Measurements from ENCODE around the gene CSTPP1.

Gene CSTPP1

GRCh38 chr11:47147250-47147649 is 210.7 kb downstream of the CSTPP1 start:
- DNase-seq, result no peak

DNA sequence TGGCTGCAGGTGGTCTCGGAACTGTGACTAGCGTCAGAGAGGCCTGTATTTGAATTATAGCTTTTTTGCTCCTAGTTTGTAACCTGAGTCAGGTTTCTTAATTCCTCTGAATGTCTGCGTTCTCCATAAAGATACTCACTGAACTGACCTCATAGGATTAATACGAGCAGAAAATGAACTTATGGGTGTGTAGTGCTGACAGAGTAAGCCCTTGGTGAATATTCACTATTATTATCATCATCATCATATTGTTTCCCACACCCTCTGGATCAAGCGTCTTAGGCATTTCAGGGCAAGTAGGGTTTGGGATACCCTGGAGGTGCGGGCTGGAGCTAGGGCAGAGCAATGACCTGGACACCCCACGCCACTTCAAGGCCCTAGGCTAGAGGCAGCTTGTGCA is 211.1 kb downstream of the CSTPP1 start:
- no peak for DNase-seq

DNA sequence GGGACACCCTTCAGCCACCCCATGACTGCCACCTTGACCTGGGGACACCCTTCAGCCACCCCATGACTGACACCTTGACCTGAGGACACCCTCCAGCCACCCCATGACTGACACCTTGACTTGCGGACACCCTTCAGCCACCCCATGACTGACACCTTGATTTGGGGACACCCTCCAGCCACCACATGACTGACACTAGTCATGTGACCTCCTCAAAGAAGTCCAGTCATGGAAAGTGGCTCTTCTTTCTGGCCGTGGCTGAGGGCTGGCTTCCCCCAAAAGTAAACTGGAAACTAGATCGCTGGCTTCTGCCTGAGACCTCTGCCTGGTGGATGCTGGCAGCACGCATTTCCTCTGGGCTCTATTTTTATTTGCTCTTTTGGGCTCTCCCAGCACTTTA is 211.7 kb downstream of the CSTPP1 start:
- no peak for DNase-seq

DNA sequence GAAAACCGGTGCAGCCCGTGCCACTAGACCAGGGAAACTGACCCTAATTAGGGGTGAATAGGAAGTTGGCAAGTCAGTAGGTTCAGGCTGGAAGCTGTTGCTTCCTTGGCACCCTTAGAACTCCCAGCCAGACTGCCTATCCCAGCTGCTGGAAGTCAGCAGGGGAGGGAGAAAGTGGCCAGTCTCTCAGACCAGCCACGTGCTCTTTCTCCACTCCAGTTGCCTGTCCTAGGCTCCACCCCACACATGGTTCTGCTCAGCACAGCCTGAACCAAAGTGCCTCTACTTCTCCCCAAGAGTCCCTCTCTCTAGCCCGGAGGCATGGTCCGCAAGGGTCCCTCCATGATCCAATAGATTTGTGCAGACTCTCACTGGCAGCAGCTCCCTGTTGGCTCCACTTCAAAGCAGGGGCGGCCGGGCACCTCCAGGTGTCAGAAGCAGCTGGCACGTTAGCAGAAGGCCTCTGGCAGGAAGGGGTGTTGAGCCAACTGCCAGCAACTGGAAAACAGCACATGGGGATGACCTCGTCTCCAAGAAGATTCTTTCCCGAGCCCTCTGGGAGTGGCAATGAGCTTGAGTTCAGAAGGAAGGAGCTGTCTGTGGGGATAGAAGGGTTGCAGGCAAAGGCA is 212.5 kb downstream of the CSTPP1 start:
- DNase-seq, result no peak

- no peak for DNase-seq
Measured at GRCh38 chr11:47149782-47150181, 213.2 kb downstream of the CSTPP1 start.

DNA sequence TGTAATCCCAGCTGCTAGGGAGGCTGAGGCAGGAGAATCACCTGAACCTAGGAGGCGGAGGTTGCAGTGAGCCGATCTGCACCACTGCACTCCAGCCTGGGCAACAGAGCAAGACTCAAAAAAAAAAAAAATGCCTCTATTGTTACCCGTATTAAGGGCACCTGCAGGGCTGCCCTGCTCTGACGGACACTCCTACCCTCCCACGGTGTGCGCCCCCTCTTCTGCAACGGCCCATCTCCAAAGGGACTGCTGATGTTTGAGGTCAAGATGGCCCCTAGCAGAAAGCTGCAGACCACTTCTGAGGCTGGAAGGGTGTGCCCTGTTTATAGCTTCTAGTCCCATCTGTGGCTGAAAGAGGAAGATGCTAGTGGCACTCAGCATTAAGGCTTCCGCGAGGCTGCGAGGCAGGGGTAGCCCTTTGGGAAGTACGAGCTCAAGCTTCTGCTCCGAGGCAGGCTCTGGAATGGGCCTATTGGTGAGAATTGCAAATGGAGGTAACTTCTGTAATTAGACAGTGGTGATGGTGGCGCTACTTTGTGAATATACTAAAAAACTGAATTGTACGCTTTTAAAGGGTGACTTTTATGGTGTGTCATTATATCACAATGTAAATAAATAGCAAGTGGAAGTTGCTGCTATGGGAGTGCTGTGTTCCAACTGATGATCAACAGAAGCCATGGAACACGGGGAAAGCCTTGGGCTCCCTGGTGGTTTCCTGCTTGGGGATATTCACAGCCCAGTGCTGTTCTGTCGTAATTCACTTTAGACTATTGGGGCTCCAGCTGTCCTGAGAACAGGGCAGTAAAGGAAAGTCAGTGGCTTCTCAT is 215.8 kb downstream of the CSTPP1 start:
- DNase-seq, result no peak

- DNase-seq, result peak; percentile 25
Measured at GRCh38 chr11:47152953-47153950, 216.7 kb downstream of the CSTPP1 start.

GRCh38 chr11:47154616-47155570 is 218.3 kb downstream of the CSTPP1 start:
- no peak for DNase-seq

DNA sequence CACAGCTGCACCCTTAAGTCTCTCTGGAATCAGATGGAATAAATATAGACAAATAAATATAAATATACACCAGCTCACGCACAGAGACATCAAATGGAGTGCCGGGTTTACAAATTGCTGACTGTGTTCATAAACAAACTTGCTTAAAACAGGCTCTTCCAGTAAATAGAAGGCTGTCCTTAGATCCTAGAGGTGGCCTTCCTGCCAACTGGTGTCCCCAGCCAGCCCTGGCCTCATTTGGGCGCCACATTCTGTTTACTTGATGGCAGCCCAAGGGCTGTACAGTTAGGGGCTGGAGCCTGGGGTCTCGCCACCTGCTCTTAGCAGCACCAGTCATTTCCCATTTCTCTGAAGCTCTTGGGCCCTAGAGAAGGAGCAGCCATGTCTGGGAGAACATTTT is 219.3 kb downstream of the CSTPP1 start:
- no peak for DNase-seq

DNA sequence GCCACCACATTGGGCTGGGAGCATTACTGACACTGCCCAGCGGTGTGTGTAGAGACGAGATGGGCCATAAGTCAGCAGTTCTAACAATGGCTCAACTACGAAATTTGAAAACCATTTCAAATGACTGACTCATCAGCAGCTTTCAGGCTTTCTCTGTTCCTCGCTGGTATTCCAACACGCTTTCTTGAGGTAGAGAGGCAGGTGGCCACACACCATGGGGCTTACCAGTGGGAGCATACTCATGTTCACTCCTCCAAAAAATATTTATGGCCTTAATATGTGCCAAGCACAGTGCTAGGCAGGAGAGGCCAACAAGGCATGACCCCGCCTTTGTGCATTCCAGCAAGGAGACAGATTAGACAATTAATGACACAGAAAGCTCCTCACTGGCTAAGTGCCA is 219.8 kb downstream of the CSTPP1 start:
- DNase-seq, result no peak

- DNase-seq, result no peak
Measured at GRCh38 chr11:47156951-47157350, 220.4 kb downstream of the CSTPP1 start.

DNA sequence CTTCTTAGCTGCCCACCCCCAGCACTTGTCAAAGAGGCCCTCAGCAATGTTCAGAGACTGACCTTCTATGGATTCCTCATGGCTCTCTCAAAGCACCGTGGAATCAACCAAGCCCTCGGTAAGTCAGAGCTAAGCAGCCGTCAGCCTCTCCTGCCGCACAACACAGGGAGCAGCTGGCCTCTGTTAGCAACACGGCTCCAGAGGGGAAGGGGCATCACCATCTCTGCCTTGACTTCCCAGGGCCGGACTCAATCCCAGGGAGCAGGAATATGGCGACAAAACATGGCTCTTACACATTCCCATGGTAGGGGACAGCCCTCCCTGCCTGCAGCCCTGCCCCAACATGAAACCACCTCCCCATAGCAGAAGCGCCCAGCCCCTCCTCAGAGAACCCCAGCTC is 221.2 kb downstream of the CSTPP1 start:
- no peak for DNase-seq

- no peak for DNase-seq
Measured at GRCh38 chr11:47158242-47158641, 221.7 kb downstream of the CSTPP1 start.

DNA sequence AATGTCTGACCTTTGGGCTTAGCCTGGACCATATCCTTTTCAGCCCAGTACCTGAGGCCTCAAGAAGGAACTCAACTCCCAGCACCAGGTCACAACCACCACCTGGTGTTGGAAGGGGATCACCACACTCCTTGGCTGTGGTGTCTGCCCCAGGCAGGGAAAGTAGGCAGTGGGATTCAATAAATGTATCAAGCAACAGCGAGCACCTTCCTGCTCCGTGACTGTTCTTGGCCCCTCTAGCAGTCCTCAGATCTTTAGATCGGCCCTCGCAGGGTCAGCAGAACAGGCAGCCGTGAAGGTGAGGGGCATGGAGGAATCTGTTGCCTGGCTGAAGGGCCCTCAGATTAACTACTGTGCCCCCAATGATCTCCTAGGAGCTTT is 224.2 kb downstream of the CSTPP1 start:
- no peak for DNase-seq

- DNase-seq, result peak; percentile 37
Measured at GRCh38 chr11:47161134-47161854, 224.7 kb downstream of the CSTPP1 start.

GRCh38 chr11:47161890-47162289 is 225.3 kb downstream of the CSTPP1 start:
- no peak for DNase-seq

DNA sequence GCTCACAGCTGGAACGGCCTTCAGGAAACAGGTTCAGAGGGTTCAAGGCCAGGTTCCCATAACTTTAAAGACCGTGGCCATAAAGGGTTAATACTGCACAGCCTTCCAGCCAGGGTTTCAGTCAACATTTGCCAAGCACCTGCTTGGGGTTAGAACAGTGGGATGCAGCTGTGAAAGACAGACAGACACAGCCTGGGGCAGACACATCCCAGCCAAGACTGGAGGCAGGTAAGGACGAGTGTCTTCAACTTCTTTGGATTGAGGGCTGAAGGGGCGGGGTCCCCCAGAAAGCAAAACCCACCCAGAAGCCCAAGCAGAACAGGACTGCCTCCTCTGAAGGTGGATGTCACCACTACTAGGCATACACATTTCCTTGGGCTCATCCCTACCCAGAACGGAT is 225.9 kb downstream of the CSTPP1 start:
- DNase-seq, result no peak

DNA sequence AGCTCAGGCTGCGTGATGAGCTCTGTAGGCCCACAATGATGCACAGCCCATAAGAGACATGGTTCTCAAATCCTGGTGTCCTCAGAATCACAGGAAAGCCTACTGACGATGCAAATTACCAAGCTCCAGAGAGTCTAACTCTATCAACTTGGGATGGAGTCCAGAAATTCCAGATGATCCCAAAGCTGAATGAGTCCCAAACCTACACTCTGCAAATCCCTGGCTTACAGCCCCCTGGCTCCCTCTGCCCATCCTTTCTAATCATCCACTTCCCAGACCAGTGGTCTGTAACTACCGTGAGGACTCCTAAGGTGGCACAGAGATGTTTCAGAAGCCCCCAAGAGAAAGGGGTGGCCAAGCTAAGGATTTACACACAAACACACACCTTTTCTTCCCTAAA is 226.6 kb downstream of the CSTPP1 start:
- DNase-seq, result no peak

DNA sequence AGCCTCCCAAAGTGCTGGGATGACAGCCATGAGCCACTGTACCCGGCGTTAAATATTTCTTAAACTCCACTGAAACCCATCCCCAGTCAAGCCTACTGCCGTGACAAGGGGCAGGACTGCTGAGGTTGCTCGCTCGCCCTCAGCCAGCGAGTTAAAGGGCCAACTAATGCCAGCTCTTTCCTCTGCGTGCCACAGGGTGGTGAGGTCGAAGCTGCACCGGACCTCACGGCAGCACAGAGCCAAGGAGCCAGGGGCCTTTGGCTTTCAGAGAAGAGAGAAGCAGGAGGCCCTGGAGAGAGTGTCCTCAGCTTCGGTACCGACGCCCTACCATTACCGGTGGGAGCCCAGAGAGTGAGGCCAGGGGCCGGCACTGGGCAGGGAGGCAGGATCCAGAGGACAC is 227.3 kb downstream of the CSTPP1 start:
- DNase-seq, result no peak

DNA sequence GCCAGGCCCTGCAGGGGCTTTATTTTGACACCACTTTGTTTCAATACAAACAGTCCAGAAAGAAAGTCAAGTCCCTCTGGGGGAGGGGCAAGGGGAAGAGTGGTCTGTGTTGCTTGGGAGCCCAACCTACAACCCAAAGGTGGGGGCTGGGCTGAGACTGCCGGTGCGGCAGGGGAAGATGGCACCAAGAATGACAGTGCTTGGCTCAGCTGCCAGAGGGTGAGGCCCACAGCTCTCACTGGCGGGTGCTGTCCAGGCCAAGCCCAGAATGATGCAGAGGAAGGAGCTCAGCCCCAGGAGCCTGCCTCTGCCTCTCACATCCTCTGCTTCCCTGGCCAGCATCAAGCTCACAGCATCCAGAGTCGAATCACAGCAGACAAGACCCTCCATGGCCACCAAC is 227.8 kb downstream of the CSTPP1 start:
- no peak for DNase-seq

DNA sequence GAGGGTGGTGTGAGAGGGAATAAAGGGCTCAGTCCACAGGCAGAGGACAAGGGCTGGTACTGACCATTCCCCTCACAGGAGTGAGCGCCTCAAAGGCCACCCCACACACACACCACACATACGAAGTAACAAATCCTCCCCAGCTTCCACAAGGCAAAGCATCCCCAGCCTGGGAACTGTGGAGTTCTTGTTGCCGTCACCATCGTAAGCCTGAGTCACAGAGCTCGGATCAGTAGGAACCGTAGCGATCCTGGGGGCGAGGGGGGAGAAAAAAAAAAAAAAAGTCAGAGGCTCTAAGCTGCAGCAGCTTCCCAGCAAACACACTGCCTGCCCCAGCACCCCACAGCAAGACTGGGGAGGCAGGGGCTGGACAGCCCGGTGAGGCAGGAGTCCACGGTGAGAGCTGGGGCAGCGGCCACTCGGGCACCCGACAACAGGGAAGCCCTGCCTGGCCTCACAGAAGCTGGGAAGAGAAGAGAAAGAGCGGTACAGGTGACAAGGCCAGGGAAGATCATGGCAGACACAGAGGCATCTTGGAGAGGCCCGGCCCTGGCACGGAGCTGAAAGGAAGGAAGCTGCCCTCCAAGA is 228.8 kb downstream of the CSTPP1 start:
- DNase-seq, result no peak
